ENCODE measurements around the gene NDE1.

DNA sequence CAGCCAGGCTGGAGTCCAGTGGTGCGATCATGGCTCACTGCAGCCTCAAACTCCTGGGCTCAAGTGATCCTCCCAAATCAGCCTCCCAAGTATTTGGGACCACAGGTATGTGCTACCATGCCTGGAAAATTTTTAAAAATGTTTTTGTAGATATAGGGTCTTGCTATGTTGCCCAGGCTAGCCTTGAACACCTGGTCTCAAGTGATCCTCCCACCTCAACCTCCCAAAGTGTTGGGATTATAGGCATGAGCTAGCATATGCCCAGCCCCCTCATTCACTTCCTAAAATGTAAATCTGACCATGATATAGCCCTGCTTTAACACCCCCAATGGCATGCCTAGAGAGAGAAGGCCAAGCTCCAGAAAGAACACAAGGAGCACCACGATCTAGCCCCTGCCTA is 98.6 kb downstream of the NDE1 start:
- TF ChIP-seq, protein P1, sequence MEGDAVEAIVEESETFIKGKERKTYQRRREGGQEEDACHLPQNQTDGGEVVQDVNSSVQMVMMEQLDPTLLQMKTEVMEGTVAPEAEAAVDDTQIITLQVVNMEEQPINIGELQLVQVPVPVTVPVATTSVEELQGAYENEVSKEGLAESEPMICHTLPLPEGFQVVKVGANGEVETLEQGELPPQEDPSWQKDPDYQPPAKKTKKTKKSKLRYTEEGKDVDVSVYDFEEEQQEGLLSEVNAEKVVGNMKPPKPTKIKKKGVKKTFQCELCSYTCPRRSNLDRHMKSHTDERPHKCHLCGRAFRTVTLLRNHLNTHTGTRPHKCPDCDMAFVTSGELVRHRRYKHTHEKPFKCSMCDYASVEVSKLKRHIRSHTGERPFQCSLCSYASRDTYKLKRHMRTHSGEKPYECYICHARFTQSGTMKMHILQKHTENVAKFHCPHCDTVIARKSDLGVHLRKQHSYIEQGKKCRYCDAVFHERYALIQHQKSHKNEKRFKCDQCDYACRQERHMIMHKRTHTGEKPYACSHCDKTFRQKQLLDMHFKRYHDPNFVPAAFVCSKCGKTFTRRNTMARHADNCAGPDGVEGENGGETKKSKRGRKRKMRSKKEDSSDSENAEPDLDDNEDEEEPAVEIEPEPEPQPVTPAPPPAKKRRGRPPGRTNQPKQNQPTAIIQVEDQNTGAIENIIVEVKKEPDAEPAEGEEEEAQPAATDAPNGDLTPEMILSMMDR (IDR thresholded peaks at IDR 0.05): no peak
- TF ChIP-seq POLR2A (IDR thresholded peaks at IDR 0.05; ENCODE audit: low read depth) (no peak), POLR2AphosphoS5 (IDR thresholded peaks at IDR 0.05) (peak in 1 of 2 donors; percentile 40)

Measured in esophagus muscularis mucosa (tissue), 3 donors.